Coronary artery (tissue), 2 donors: ENCODE measurements around the gene SPATA19.

Source experiments
- DNase-seq: peaks from one replicate; pipeline ENCODE4 v3.0.0-alpha.2; 2017; ENCODE audit warnings: low spot score
- H3K27ac ChIP-seq, 2 donors: fragments of 200-600 bp; sonication (generic); one replicate each; pipeline ENCODE4 v1.5.1; 2016 to 2019
- H3K4me3 ChIP-seq: fragments of 200-600 bp; sonication (generic); 2 replicates; pipeline ENCODE4 v1.5.1; 2016; ENCODE audit warnings: mild to moderate bottlenecking, moderate library complexity
- TF ChIP-seq, protein P1 (sequence below): fragments of 200-600 bp; sonication (generic); IDR thresholded peaks from one replicate; pipeline ENCODE4 v1.5.1; 2019; ENCODE audit warnings: antibody characterized with exemption

SPATA19 gene

DNA sequence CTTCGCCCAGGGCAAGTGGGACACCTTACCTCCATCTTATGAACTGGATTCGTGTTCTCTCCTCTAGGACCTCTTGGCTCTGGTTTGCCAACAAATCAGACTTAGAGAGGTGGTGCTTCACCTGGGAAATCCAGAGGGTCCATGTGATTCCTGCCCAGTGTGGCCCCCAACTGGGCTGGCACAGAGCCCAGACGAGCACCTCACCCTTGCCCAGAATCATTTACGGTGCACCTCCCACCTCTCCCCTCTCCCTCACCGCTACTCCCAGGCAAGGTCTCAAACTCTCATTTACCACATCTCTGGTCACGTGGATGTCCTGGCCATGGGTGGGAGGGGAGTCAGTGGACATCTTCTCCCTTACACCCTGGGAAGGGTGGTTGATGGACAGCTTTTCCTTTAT lies 1.1 kb downstream of the SPATA19 start:
- Histone ChIP-seq H3K27ac (no peak overlapping the region), H3K4me3 (no peak overlapping the region)
- DNase-seq = no peak
- TF ChIP-seq, protein P1, sequence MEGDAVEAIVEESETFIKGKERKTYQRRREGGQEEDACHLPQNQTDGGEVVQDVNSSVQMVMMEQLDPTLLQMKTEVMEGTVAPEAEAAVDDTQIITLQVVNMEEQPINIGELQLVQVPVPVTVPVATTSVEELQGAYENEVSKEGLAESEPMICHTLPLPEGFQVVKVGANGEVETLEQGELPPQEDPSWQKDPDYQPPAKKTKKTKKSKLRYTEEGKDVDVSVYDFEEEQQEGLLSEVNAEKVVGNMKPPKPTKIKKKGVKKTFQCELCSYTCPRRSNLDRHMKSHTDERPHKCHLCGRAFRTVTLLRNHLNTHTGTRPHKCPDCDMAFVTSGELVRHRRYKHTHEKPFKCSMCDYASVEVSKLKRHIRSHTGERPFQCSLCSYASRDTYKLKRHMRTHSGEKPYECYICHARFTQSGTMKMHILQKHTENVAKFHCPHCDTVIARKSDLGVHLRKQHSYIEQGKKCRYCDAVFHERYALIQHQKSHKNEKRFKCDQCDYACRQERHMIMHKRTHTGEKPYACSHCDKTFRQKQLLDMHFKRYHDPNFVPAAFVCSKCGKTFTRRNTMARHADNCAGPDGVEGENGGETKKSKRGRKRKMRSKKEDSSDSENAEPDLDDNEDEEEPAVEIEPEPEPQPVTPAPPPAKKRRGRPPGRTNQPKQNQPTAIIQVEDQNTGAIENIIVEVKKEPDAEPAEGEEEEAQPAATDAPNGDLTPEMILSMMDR = no peak

DNA sequence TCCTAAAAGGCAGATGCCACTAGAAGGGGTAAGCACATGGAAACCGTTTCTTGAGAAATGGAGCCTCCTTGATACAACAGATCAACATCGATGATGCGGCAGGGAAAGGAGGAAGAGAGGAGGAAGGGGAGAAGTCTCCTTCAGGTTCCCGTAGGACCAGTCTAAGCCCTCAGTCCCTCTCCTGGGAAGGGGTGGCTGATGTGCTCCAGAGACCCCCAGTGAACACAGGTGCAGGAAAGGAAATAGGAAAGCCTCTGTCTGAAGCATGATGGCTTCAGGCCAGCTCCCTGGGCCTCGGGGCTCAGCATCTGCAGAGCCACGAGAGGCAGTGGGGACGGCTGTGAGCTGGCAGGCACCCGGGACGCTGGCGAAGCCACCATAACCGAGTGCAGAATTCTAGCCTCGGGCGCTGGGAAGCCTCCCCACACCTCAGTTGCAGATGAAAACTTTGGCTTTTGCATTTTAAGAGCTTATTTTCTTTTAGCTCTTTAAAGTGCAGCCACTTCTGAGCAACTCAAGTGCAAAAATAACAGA lies 1.8 kb downstream of the SPATA19 start:
- TF ChIP-seq, protein P1 = no peak
- DNase-seq = peak; percentile 22
- Histone ChIP-seq H3K4me3 (no peak overlapping the region), H3K27ac (no peak overlapping the region)

DNA sequence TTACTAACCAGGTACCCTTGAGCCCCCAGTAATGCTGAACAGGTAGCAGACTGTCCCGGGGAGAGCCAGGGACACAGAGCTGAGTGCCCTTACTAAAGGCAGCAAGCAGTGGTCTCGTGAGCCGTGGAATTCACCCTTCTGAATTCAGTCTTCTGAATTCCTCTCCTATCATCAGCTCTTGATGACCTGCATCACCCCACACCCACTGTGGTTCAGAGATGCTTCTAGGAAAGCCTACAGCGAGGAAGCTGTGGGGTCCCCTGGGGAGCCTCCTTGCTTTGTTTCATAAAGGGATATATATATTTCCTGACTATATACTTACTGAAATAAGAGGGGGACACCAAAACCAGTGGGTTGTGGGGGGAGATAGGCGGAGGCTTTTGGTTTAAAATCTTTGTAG lies 2.6 kb downstream of the SPATA19 start:
- H3K27ac ChIP-seq = no peak overlapping the region
- TF ChIP-seq, protein P1 = no peak
- peak; percentile 17 for DNase-seq
- H3K4me3 ChIP-seq = no peak overlapping the region

DNA sequence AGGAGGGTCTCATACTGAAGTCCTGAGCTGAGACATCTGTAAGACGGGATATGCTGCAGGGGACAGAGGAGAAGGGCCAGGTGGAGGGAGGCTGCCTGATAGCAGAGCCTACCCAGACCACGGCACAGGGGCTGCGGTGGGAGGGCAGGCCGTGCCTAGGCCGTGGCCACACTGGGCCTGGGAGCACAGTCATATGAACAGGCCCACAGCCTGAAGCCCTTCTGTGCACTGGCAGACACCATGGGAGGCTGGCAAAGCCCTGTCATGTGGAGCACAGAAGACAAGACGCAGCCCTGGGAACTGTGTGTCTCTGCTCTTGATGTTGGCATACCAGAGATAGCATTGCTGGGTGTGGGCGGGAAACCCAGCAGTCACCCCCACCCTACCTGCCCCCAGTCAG lies 3.3 kb downstream of the SPATA19 start:
- DNase-seq = peak; percentile 46
- Histone ChIP-seq H3K27ac (no peak overlapping the region), H3K4me3 (no peak overlapping the region)
- TF ChIP-seq, protein P1 = no peak

GRCh38 chr11:133841279-133842043 lies 3.9 kb downstream of the SPATA19 start:
- no peak overlapping the region for H3K4me3 ChIP-seq
- TF ChIP-seq, protein P1 = no peak
- H3K27ac ChIP-seq = no peak overlapping the region
- peak; percentile 58 for DNase-seq

DNA sequence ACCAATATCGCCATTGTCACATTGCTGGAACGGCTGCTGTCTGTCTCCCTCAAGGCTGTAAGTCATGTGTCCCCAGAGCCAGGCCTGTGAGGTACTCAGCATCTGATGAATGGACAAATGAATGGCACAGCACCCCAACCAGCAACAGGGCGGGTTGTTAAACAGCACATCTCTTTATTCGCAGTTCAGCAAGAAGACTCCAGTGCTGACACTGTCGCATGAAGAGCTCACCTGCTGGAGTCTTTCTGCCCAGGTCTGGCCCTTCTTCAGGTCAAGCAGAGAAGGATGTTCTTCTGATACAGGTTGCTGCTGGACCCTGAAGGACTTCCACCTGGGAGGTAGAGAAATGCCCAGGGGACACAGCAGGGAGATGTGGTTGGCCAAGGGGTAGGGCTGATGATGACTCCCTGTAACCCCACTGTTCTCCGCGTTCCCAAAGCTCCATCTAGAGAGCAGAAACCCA lies 4.8 kb downstream of the SPATA19 start:
- TF ChIP-seq, protein P1 = no peak
- no peak overlapping the region for H3K27ac ChIP-seq
- H3K4me3 ChIP-seq = no peak overlapping the region
- peak; percentile 62 for DNase-seq
